OCI-LY7 (cell line): ENCODE measurements around the gene CTSH. TPM values are rescaled to one million over a fixed set of nuclear protein-coding genes. Genes with fewer than 3 reads are reported as not detected.

Experiments used
- BruUV-seq: library from RNA; stranded (reverse); fragments of 400-500 nt; replicated peaks from 2 replicates; lab custom pipeline; 2021; lab: Mats Ljungman, UMichigan
- CTCF ChIA-PET: fragments of 300-600 bp; sonication (Branson Sonifier 250); formaldehyde crosslinking; loops from one replicate; lab custom pipeline; 2022; ENCODE audit warnings: antibody characterized with exemption; ENCODE audit not compliant: unreplicated experiment; lab: Charles Lee
- POLR2A ChIA-PET: fragments of 300-600 bp; sonication (Branson Sonifier 250); formaldehyde crosslinking; loops from one replicate; lab custom pipeline; 2022; ENCODE audit warnings: antibody characterized with exemption; lab: Charles Lee
- DNase-seq: peaks from one replicate; pipeline ENCODE4 v3.0.0-alpha.2; 2015; ENCODE audit warnings: low spot score
- H2AFZ ChIP-seq: fragments of 200-600 bp; sonication (generic), shearing (Covaris generic); 2 replicates; pipeline ENCODE4 v1.6.1; 2014; ENCODE audit warnings: mild to moderate bottlenecking, antibody characterized with exemption, low read length, moderate library complexity
- H3K27ac ChIP-seq: fragments of 200-600 bp; sonication (generic); 2 replicates; pipeline ENCODE4 v1.5.1; 2014; ENCODE audit warnings: mixed run types, low read depth, mild to moderate bottlenecking, moderate library complexity, low read length, inconsistent platforms; ENCODE audit not compliant: poor library complexity, severe bottlenecking
- H3K36me3 ChIP-seq: fragments of 200-600 bp; sonication (generic); 2 replicates; pipeline ENCODE4 v1.6.1; 2014; ENCODE audit warnings: mild to moderate bottlenecking, antibody characterized with exemption, low read length, moderate library complexity, mixed read lengths; ENCODE audit not compliant: insufficient read depth
- H3K4me1 ChIP-seq: fragments of 200-600 bp; sonication (generic); 2 replicates; pipeline ENCODE4 v1.5.1; 2014; ENCODE audit warnings: mild to moderate bottlenecking, low read length; ENCODE audit not compliant: insufficient read depth, poor library complexity, severe bottlenecking
- H3K4me2 ChIP-seq: fragments of 200-600 bp; sonication (generic); 2 replicates; pipeline ENCODE4 v1.6.1; 2014; ENCODE audit warnings: mild to moderate bottlenecking, low read length
- H3K4me3 ChIP-seq: fragments of 200-600 bp; sonication (generic); 2 replicates; pipeline ENCODE4 v1.5.1; 2014; ENCODE audit warnings: mild to moderate bottlenecking, low read depth, low read length; ENCODE audit not compliant: poor library complexity, severe bottlenecking
- H3K79me2 ChIP-seq: fragments of 200-600 bp; sonication (generic); 2 replicates; pipeline ENCODE4 v1.6.1; 2016; ENCODE audit warnings: low read depth, mild to moderate bottlenecking, low read length, moderate library complexity, mixed read lengths; ENCODE audit not compliant: insufficient read depth
- H3K9me2 ChIP-seq: fragments of 200-600 bp; sonication (generic); 2 replicates; pipeline ENCODE4 v1.6.1; 2016; ENCODE audit warnings: mild to moderate bottlenecking, low read length, mixed read lengths; ENCODE audit not compliant: insufficient read depth
- H3K9me3 ChIP-seq: fragments of 200-600 bp; sonication (generic); 2 replicates; pipeline ENCODE4 v1.6.1; 2014; ENCODE audit warnings: mild to moderate bottlenecking, mixed run types, low read length, mixed read lengths
- H4K20me1 ChIP-seq: fragments of 200-600 bp; sonication (generic); 2 replicates; pipeline ENCODE4 v1.6.1; 2014; ENCODE audit warnings: mild to moderate bottlenecking, antibody characterized with exemption, low read length, moderate library complexity, mixed read lengths; ENCODE audit not compliant: insufficient read depth
- CTCF ChIP-seq: fragments of 200-600 bp; sonication (generic); conservative IDR thresholded peaks from 2 replicates; pipeline ENCODE4 v1.5.1; 2014; ENCODE audit warnings: mild to moderate bottlenecking, antibody characterized with exemption, low read length, moderate library complexity, mixed read lengths
- EZH2phosphoT487 ChIP-seq: fragments of 200-600 bp; sonication (generic); IDR thresholded peaks from 2 replicates; pipeline ENCODE4 v1.6.1; 2018; ENCODE audit warnings: low read depth, borderline replicate concordance, mild to moderate bottlenecking, mixed run types, antibody characterized with exemption, low read length, moderate library complexity, mixed read lengths
- intact Hi-C: fragments of 100-400 bp; cut with micrococcal nuclease; formaldehyde crosslinking; loops from one replicate; pipeline ENCODE4 v1.10.0; 2022; ENCODE audit not compliant: unreplicated experiment
- total RNA-seq, 2 experiments: library from RNA; depleted of rRNA in 1 of 2; stranded (reverse); fragments of >200 nt in 1 of 2; shearing (Covaris generic) in 1 of 2; gene quantifications; 2 replicates each; pipeline ENCODE4 v1.2.3, GENCODE V29; 2014 to 2022

CTSH gene
- total RNA-seq, 2 experiments from 2014 or later: 21.5 to 26.9 TPM

DNA sequence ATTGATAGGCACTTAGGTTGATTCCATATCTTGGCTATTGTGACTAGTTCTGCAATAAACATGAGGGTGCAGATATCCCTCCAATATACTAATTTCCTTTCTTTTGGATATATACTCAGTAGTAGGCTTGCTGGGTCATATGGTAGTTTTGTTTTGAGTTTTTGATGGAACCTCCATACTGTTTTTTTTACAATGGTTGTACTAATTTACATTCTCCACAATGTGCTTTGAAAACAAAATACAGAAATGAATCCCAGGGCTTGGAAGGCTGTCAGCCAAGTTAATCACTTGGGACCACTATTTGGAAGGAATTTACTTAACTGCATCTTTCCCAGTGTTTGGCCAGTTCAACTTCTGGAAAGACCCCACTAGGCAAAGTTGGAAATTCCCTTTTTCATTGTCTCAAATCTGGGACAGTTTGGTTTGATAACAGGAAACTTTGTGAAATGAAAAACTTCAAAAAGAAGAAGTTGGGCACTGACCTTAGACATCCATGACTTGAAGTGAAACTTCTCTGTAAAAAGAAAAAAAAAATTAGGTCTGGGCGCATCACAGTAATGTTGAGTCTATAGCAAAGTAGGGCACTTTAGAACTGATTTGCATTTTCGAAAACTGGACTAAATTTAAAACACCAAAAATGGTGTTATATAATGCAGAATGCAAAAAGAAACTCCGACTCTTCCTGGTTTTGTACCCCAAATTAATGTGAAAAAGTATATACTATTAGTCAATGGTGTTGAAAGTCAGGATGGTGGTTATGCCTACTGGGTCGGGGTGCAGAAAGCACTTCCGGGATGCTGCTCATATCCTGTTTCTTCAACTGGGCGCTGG is 6.0 kb downstream of the CTSH start:
- no peak for TF ChIP-seq EZH2phosphoT487
- no peak for TF ChIP-seq CTCF
- BruUV-seq: no TSS peak
- intact Hi-C loops: no loop called here
- Histone ChIP-seq H3K9me2 (no peaks in the 10 kb centered on the region), H3K79me2 (no peaks in the 10 kb centered on the region), H3K4me1 (peaks cover 26% of the 10 kb centered on the region), H3K27ac (peak overlapping the region; percentile 70), H3K4me3 (peak overlapping the region; percentile 47), H3K36me3 (no peaks in the 10 kb centered on the region), H2AFZ (peak overlapping the region; percentile 95), H3K4me2 (peak overlapping the region; percentile 70), H4K20me1 (no peaks in the 10 kb centered on the region), H3K9me3 (no peaks in the 10 kb centered on the region)
- POLR2A ChIA-PET: no interaction called here
- DNase-seq: peak; percentile 69
- CTCF ChIA-PET: no interaction called here

GRCh38 chr15:78937132-78937739 is 7.6 kb downstream of the CTSH start:
- intact Hi-C loops: no loop called here
- H4K20me1 ChIP-seq: no peaks in the 10 kb centered on the region
- TF ChIP-seq EZH2phosphoT487 (no peak), CTCF (no peak)
- no peaks in the 10 kb centered on the region for H3K9me3 ChIP-seq
- no peak overlapping the region for H3K4me3 ChIP-seq
- no peak overlapping the region for H3K4me2 ChIP-seq
- no peak overlapping the region for H2AFZ ChIP-seq
- no peak for DNase-seq
- H3K27ac ChIP-seq: no peak overlapping the region
- no peaks in the 10 kb centered on the region for H3K9me2 ChIP-seq
- peaks cover 23% of the 10 kb centered on the region for H3K4me1 ChIP-seq
- ChIA-PET POLR2A (no interaction called here), CTCF (no interaction called here)
- BruUV-seq: no TSS peak
- no peaks in the 10 kb centered on the region for H3K36me3 ChIP-seq
- H3K79me2 ChIP-seq: no peaks in the 10 kb centered on the region

DNA sequence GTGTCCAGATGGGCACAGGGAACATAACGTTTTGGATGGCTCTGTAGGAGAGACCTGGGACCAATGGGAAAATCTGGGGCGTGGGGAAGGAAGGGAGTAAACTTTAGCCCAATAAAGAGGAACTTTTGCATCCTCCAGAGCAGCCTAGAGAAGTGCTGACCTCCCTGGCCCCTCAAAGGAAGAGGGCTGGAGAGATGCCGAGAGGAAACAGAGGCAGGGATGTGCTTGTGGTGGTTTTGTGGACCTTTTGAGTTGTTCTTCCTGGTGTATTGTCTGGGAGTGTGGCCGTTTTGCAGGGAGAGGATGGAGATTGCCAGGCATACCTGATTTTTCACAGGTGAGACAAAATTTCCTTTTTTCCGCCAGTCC is 10.2 kb downstream of the CTSH start:
- no peaks in the 10 kb centered on the region for H3K36me3 ChIP-seq
- CTCF ChIA-PET: no interaction called here

More for the DNA sequence above, 10.2 kb downstream of the CTSH start:
- intact Hi-C loops: no loop called here
- no peaks in the 10 kb centered on the region for H4K20me1 ChIP-seq
- DNase-seq: no peak
- POLR2A ChIA-PET: no interaction called here
- H3K4me1 ChIP-seq: peaks cover 15% of the 10 kb centered on the region
- no peak overlapping the region for H3K4me3 ChIP-seq
- no peaks in the 10 kb centered on the region for H3K9me2 ChIP-seq
- no peak overlapping the region for H3K4me2 ChIP-seq
- no peaks in the 10 kb centered on the region for H3K9me3 ChIP-seq
- H3K79me2 ChIP-seq: no peaks in the 10 kb centered on the region
- no peak overlapping the region for H2AFZ ChIP-seq
- BruUV-seq: no TSS peak
- TF ChIP-seq CTCF (no peak), EZH2phosphoT487 (no peak)
- H3K27ac ChIP-seq: no peak overlapping the region
